ENCODE measurements around the gene LPP. TPM values are rescaled to one million over a fixed set of nuclear protein-coding genes. Genes with fewer than 3 reads are reported as not detected.

LPP gene
- total RNA-seq, 6 experiments from 2014 or later: 41.5 to 90.5 (median 69.5) TPM

GRCh38 chr3:188518416-188518815, 364.5 kb downstream of the LPP start:
- Histone ChIP-seq H3K27me3 (no peaks in the 10 kb centered on the region), H3K36me3 (no peaks in the 10 kb centered on the region), H3K4me3 (no peak overlapping the region), H3K27ac (peak overlapping the region; percentile 37 to 79 (median 75)), H3K4me1 (peaks cover 0 to 53% (median 17%) of the 10 kb centered on the region in 4 donors), H3K9me3 (no peaks in the 10 kb centered on the region)
- ATAC-seq (peak; percentile 4 to 24 (median 12)), DNase-seq (no peak)
- 19% methylated on average over 2 of the region's 2 CpGs for WGBS (ENCODE audit: insufficient coverage, low coverage, low lambda C conversion rate, missing lambda C conversion rate)
- intact Hi-C loops (cut with DNase I): no loop called here
- no peak for TF ChIP-seq POLR2A (IDR thresholded peaks at IDR 0.05)
- TF ChIP-seq, protein P1, sequence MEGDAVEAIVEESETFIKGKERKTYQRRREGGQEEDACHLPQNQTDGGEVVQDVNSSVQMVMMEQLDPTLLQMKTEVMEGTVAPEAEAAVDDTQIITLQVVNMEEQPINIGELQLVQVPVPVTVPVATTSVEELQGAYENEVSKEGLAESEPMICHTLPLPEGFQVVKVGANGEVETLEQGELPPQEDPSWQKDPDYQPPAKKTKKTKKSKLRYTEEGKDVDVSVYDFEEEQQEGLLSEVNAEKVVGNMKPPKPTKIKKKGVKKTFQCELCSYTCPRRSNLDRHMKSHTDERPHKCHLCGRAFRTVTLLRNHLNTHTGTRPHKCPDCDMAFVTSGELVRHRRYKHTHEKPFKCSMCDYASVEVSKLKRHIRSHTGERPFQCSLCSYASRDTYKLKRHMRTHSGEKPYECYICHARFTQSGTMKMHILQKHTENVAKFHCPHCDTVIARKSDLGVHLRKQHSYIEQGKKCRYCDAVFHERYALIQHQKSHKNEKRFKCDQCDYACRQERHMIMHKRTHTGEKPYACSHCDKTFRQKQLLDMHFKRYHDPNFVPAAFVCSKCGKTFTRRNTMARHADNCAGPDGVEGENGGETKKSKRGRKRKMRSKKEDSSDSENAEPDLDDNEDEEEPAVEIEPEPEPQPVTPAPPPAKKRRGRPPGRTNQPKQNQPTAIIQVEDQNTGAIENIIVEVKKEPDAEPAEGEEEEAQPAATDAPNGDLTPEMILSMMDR (IDR thresholded peaks at IDR 0.05): no peak

DNA sequence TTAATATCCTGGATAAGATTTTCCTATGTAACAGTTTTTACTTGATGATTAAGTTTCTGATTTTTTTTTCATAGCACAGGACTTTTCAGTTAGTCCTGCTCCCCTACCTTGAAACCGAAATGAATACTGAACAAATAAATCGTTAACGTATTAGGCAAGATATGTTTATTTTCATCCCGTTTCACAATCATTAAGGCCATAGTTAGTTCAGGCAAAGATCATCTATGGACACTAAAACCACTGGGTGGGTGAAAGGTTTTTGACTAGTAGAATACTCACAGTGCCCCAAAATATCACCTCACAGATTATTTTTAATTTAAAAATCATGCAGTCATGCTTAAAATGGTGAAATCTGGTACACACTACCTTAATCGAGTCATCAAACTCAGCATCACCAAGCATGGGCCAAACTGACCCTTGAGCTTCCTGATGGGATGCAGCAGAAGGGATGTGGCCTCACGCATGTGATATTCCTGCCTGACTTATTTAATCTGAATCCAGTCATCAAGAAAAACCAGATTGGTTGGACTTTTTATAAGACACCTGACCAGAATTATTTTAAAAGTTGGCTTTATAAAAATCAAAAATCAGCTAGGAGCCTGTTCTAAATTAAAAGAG, 365.0 kb downstream of the LPP start:
- TF ChIP-seq POLR2A (IDR thresholded peaks at IDR 0.05): no peak
- TF ChIP-seq, protein P1 (IDR thresholded peaks at IDR 0.05): no peak
- peak in 1 of 3 donors; percentile 27 for DNase-seq
- ATAC-seq: peak; percentile 73 to 90 (median 80)
- intact Hi-C loops (cut with DNase I): no loop called here
- Histone ChIP-seq H3K27ac (peak overlapping the region; percentile 37 to 79 (median 75)), H3K4me1 (peaks cover 0 to 49% (median 17%) of the 10 kb centered on the region in 4 donors), H3K9me3 (no peaks in the 10 kb centered on the region), H3K36me3 (no peaks in the 10 kb centered on the region), H3K27me3 (no peaks in the 10 kb centered on the region), H3K4me3 (no peak overlapping the region)
- 28% methylated on average over 6 of the region's 6 CpGs for WGBS (ENCODE audit: insufficient coverage, low coverage, low lambda C conversion rate, missing lambda C conversion rate)

DNA sequence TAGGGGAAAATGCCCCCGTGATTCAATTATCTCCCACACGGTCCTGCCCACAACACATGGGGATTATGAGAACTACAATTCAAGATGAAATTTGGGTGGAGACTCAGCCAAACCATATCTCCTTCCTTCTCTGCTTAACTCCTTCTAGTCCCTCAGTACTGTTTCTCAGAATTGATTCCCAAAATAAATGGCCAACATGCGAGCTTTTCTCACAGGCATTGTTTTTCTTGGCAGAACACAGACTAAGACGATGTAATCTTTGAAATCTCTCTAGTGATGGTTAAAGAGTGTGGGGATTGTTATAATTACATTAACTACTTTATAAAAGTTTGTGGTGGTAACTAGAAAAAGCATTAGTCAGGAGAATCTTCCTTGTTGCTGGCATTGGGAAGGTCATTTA, 366.5 kb downstream of the LPP start:
- WGBS (ENCODE audit: insufficient coverage, low coverage, low lambda C conversion rate, missing lambda C conversion rate): 64% methylated on average over 4 of the region's 4 CpGs
- ATAC-seq (no peak), DNase-seq (no peak)
- H3K9me3 ChIP-seq: no peaks in the 10 kb centered on the region
- no peak for TF ChIP-seq POLR2A (IDR thresholded peaks at IDR 0.05)
- TF ChIP-seq, protein P1 (IDR thresholded peaks at IDR 0.05): no peak
- peaks cover 0 to 4% (median 0%) of the 10 kb centered on the region in 4 donors for H3K36me3 ChIP-seq
- no peaks in the 10 kb centered on the region for H3K27me3 ChIP-seq
- peaks cover 0 to 43% (median 17%) of the 10 kb centered on the region in 4 donors for H3K4me1 ChIP-seq
- H3K4me3 ChIP-seq: no peak overlapping the region
- intact Hi-C loops (cut with DNase I): no loop called here
- peak overlapping the region in 1 of 3 donors; percentile 79 for H3K27ac ChIP-seq

GRCh38 chr3:188522115-188522514, 368.2 kb downstream of the LPP start:
- Histone ChIP-seq H3K4me3 (no peak overlapping the region), H3K4me1 (peaks cover 0 to 43% (median 17%) of the 10 kb centered on the region in 4 donors), H3K9me3 (no peaks in the 10 kb centered on the region), H3K27ac (no peak overlapping the region), H3K36me3 (peaks cover 0 to 6% (median 0%) of the 10 kb centered on the region in 4 donors), H3K27me3 (no peaks in the 10 kb centered on the region)
- DNase-seq (no peak), ATAC-seq (peak; percentile 31 to 47 (median 37))
- TF ChIP-seq, protein P1 (IDR thresholded peaks at IDR 0.05): no peak
- no peak for TF ChIP-seq POLR2A (IDR thresholded peaks at IDR 0.05)
- 13% methylated on average over 3 of the region's 3 CpGs for WGBS (ENCODE audit: insufficient coverage, low coverage, low lambda C conversion rate, missing lambda C conversion rate)
- intact Hi-C loops (cut with DNase I): no loop called here

All from right lobe of liver (tissue), 6 donors.